ENCODE results near the gene GALNTL6.

Gene GALNTL6

DNA sequence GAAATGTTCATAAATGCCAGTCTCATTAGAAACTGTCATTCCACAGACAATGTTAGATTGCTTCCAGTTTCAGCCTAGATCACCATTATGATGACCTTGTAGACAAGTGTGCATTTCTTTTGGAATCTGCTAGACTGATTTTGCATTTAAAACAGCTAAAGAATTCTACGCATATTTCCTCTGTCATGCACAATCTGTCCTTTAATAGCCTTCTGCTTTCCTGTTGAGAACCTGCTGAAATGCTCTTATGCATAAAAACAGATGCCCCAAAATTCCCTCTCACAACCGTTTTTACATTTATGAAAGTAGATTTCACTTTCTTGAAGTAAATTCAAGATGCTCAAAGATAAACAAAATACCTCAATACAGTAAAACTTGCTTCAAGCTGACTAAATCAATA, 673.3 kb downstream of the GALNTL6 start:
- H3K36me3 Mint-ChIP-seq = no peaks in the 10 kb centered on the region
- no peak overlapping the region for H3K27ac Mint-ChIP-seq
- no peaks in the 10 kb centered on the region for H3K27me3 Mint-ChIP-seq
- H3K9me3 Mint-ChIP-seq (ENCODE audit: low read depth) = no peaks in the 10 kb centered on the region
- no peak overlapping the region for H3K4me3 Mint-ChIP-seq
- no peaks in the 10 kb centered on the region for H3K4me1 Mint-ChIP-seq (ENCODE audit: low read depth)

DNA sequence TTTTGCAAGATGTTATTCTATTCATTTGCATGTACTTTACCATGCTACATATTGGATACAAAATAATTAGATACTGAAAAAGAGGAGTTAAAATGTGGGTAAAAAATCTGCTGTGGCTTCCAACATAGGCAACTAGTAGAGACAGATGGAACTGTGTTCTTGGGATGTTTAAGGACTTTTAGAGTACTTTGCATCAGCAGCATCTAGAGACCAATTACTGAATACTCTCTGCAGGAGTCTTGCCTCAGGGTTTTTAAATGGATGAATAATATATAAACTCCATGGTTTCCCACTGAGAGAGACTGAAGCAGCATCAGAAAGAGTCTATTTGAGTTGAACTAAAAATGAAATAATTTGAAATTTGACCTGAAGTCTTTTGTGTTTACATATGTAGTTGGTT, 676.7 kb downstream of the GALNTL6 start:
- Mint-ChIP-seq H3K27me3 (no peaks in the 10 kb centered on the region), H3K27ac (no peak overlapping the region), H3K4me1 (ENCODE audit: low read depth) (no peaks in the 10 kb centered on the region), H3K36me3 (no peaks in the 10 kb centered on the region), H3K4me3 (no peak overlapping the region), H3K9me3 (ENCODE audit: low read depth) (no peaks in the 10 kb centered on the region)

DNA sequence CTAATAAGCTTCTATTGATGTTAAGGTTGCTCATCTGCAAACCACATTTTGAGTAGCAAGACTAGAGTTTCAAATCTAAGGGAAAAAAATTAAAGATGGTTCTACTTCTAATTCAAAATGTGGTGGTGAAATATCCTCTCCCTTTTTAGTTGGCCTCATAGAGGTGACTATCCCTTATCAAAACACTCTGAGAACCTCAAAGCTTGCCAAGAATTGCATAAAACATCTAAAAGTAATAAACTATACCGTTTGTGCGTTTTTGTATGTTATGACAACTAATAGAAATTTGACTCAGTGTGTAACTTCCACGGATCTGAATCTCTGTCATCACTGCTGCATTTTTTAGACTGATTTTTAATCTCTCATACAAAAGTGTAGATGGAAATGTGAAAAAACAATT, 682.6 kb downstream of the GALNTL6 start:
- Mint-ChIP-seq H3K9me3 (ENCODE audit: low read depth) (no peaks in the 10 kb centered on the region), H3K4me1 (ENCODE audit: low read depth) (no peaks in the 10 kb centered on the region), H3K36me3 (no peaks in the 10 kb centered on the region), H3K4me3 (no peak overlapping the region), H3K27me3 (no peaks in the 10 kb centered on the region), H3K27ac (no peak overlapping the region)

DNA sequence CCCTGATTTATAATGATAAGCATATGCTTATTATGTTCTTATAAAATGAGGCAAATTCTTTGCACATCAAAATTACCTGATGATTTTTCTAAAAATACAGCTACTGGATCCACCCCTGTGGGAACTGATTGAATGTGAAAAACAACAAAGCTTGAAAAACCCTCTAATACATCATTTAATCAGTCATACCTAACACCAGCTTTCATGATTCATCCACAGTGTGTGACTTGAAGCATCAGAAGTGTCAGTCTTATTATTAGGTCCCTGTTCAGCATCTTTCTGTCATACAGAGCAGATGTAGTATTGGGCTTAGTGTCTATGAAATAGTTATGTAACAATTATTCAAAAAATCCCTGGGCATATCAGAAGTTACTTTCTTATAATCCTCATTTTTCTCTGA, 684.1 kb downstream of the GALNTL6 start:
- Mint-ChIP-seq H3K27me3 (no peaks in the 10 kb centered on the region), H3K4me3 (no peak overlapping the region), H3K27ac (no peak overlapping the region), H3K9me3 (ENCODE audit: low read depth) (no peaks in the 10 kb centered on the region), H3K4me1 (ENCODE audit: low read depth) (no peaks in the 10 kb centered on the region), H3K36me3 (no peaks in the 10 kb centered on the region)

DNA sequence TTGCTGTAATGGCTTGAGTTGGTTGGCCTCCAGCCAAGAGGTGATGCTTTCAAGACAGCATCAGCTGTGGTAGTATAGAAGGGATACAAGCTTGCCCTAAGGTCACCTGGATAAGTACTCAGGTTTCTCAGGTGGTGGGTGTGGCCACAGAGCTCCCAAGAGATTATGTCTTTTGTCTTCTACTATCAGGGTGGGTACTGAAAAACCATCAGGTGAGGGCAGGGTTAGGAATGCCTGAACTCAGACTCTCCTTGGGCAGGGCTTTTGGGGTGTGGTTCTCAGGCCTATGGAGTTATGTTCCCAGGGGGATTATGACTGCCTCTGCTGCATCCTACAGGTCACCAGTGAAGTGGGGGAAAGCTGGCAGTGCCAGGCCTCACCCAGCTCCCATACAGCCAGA, 700.8 kb downstream of the GALNTL6 start:
- no peaks in the 10 kb centered on the region for H3K36me3 Mint-ChIP-seq
- no peaks in the 10 kb centered on the region for H3K9me3 Mint-ChIP-seq (ENCODE audit: low read depth)
- no peak overlapping the region for H3K27ac Mint-ChIP-seq
- no peak overlapping the region for H3K4me3 Mint-ChIP-seq
- H3K4me1 Mint-ChIP-seq (ENCODE audit: low read depth) = no peaks in the 10 kb centered on the region
- no peaks in the 10 kb centered on the region for H3K27me3 Mint-ChIP-seq

DNA sequence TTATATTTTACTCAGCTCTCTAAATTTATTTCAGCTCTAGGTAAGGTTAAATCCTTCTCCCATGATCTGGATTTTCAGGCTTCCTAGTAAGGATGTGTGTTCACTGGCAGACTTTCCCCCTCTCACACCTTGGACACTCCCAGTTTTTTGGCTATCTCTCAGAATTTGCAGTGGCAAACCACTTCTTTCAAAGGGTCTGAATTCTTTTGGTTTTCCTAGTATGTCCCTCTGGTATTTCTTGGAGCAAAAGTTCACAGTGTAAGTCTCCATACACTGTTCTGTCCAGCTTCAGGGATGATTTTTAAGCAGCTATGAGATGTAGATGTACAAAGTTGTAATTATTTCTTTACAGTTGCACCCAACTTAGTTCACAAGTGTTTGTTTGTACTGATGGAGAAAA, 701.6 kb downstream of the GALNTL6 start:
- H3K36me3 Mint-ChIP-seq = no peaks in the 10 kb centered on the region
- no peaks in the 10 kb centered on the region for H3K27me3 Mint-ChIP-seq
- H3K9me3 Mint-ChIP-seq (ENCODE audit: low read depth) = no peaks in the 10 kb centered on the region
- H3K4me1 Mint-ChIP-seq (ENCODE audit: low read depth) = no peaks in the 10 kb centered on the region
- no peak overlapping the region for H3K4me3 Mint-ChIP-seq
- H3K27ac Mint-ChIP-seq = no peak overlapping the region

DNA sequence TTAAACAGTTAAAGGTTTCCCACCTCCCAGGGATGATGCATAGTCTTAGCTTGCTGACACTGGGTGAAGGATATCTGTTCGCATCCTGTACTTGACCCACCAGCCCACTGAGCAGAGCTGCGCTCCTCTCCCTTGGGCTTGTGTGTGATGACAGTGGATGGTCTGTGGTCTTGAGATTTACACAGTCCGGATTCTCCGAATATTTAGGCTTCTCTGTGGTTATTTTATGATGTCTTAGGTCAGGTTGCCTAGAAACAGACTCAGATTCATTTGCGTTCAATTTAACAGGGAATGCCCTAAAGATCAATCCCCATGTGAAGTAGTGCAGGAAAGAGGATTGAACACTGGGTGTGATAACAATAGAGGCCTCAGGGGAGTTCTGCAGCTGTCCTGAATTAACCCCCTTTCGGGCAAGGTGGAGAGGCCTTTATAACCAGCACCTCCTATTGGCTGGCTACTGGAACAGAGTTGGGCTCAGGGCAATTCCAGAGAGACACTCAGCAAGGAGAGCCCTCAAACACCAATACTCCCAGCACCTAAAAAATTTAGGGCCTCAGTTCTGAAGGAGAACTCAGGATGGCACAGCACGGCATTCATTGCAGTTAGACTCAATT, 702.2 kb downstream of the GALNTL6 start:
- Mint-ChIP-seq H3K27me3 (no peaks in the 10 kb centered on the region), H3K36me3 (no peaks in the 10 kb centered on the region), H3K27ac (no peak overlapping the region), H3K4me3 (no peak overlapping the region), H3K9me3 (ENCODE audit: low read depth) (no peaks in the 10 kb centered on the region), H3K4me1 (ENCODE audit: low read depth) (no peaks in the 10 kb centered on the region)

DNA sequence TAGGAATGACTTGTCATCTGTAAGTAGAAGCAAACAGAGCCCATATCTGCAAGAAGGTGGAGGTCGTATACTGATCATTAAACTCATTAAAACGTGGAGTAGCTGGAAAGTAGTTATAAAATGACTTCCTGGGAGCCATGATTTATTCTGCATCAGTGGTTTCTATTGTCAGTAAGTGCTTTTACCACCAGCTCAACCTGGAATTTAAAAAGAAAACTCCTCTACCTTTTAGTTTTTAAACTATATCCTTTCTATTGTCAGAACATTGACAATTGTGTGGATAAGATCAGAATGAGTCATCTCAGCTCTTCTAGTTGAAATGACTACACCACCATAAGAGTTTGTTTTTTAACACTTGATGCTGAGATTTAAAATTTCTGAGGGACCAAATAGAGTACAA, 704.2 kb downstream of the GALNTL6 start:
- Mint-ChIP-seq H3K27me3 (no peaks in the 10 kb centered on the region), H3K4me1 (ENCODE audit: low read depth) (no peaks in the 10 kb centered on the region), H3K4me3 (no peak overlapping the region), H3K27ac (no peak overlapping the region), H3K36me3 (no peaks in the 10 kb centered on the region), H3K9me3 (ENCODE audit: low read depth) (no peaks in the 10 kb centered on the region)

DNA sequence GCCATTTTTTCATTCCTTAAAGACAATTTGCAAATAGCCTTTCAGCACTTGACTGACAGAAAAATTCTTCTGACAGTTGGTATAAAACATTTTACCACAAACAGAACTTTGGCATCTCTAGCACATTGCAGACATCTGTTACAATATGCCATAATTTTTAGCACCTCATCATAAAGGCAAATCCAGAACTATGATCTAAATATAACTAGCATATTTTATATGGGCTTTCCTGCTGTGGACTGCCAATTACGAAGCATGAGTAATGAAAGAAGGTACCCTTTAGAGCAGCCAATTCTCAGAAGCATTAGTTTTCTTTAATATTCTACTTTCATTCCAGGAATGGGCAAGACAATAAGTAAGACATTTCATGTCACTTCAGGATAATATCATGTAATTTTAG, 708.0 kb downstream of the GALNTL6 start:
- Mint-ChIP-seq H3K9me3 (ENCODE audit: low read depth) (peaks cover 3% of the 10 kb centered on the region), H3K4me1 (ENCODE audit: low read depth) (no peaks in the 10 kb centered on the region), H3K27me3 (no peaks in the 10 kb centered on the region), H3K27ac (no peak overlapping the region), H3K36me3 (no peaks in the 10 kb centered on the region), H3K4me3 (no peak overlapping the region)

DNA sequence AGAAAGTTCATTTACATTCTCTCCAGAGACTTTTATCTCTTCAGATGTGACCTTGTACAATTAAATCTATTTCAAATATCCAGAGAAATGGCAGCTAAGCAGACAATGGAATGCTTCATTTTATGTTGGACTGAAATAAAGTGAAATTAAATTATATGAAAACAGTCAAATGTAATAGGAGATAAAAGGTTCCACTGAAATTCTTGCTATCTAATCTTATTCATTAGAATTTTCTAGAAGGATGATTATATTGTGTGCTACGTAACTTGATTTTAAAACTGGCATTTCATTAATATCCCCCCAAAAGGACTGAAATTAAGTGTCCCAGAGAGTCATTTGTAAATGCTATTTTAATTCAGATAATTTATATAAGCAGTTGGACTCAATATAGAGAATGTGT, 708.5 kb downstream of the GALNTL6 start:
- no peaks in the 10 kb centered on the region for H3K4me1 Mint-ChIP-seq (ENCODE audit: low read depth)

DNA sequence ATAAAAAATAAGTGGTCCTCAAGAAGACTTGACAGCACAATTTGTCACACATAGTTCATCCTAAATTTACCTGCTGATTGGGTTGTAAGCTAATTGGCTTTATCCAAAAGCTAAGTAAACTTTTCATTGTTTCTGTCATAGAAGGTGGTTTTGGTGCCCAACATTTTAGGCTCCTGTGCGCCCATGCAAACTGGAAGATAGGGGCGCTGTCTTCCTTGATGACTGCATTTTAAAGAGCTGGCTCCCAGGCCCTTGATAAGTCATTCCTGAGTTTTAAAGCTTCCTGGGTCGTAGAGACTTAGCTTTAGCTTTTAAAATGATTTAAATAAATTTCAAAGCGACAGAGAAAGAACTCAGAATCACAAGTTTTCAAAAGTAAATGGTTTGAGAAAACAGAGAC, 730.0 kb downstream of the GALNTL6 start:
- Mint-ChIP-seq H3K9me3 (ENCODE audit: low read depth) (peaks cover 5% of the 10 kb centered on the region), H3K27me3 (no peaks in the 10 kb centered on the region), H3K4me3 (no peak overlapping the region), H3K4me1 (ENCODE audit: low read depth) (no peaks in the 10 kb centered on the region), H3K27ac (no peak overlapping the region), H3K36me3 (no peaks in the 10 kb centered on the region)

More for the DNA sequence above, 708.5 kb downstream of the GALNTL6 start:
- Mint-ChIP-seq H3K27ac (no peak overlapping the region), H3K27me3 (no peaks in the 10 kb centered on the region), H3K4me3 (no peak overlapping the region), H3K36me3 (no peaks in the 10 kb centered on the region), H3K9me3 (ENCODE audit: low read depth) (peaks cover 3% of the 10 kb centered on the region)

DNA sequence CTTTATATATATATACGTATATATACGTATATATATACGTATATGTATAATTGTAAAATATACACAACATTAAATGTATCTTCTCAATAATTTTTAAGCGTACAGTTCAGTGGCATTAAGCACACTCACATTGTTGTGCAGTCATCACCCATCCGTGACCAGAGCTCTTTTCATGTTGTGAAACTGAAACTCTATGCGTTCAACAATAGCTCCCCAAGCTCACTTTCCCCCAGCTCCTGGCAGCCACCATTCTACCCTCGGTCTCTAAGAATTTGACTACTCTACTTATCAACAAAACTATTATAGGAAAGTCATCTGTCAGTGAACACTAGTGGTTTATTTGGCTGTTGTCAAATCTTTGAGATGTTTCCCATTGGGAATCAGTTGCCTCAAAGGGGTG, 733.6 kb downstream of the GALNTL6 start:
- Mint-ChIP-seq H3K4me3 (no peak overlapping the region), H3K4me1 (ENCODE audit: low read depth) (no peaks in the 10 kb centered on the region), H3K27ac (no peak overlapping the region), H3K27me3 (no peaks in the 10 kb centered on the region), H3K36me3 (no peaks in the 10 kb centered on the region), H3K9me3 (ENCODE audit: low read depth) (no peaks in the 10 kb centered on the region)

DNA sequence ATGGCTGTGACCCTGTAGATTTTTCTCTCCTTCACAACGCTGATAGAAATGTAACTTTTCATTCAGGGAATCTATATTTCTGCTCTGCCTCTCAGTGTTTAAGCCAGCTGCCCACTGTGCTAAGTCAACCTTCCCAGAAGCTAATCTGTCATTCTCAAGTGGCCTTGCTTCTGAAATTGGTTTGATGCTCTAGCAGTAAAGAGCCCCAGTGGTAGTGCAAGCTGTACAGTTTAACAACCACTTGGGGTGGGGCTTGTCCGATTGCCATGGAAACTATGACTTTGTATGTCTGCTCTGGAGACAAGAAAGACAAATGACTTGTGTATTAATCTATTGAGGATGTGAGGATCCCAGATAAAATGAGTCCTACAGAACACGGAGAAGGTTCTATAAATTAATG, 734.5 kb downstream of the GALNTL6 start:
- no peak overlapping the region for H3K27ac Mint-ChIP-seq
- no peaks in the 10 kb centered on the region for H3K27me3 Mint-ChIP-seq
- H3K4me1 Mint-ChIP-seq (ENCODE audit: low read depth) = no peaks in the 10 kb centered on the region
- H3K36me3 Mint-ChIP-seq = no peaks in the 10 kb centered on the region
- no peaks in the 10 kb centered on the region for H3K9me3 Mint-ChIP-seq (ENCODE audit: low read depth)
- H3K4me3 Mint-ChIP-seq = no peak overlapping the region

DNA sequence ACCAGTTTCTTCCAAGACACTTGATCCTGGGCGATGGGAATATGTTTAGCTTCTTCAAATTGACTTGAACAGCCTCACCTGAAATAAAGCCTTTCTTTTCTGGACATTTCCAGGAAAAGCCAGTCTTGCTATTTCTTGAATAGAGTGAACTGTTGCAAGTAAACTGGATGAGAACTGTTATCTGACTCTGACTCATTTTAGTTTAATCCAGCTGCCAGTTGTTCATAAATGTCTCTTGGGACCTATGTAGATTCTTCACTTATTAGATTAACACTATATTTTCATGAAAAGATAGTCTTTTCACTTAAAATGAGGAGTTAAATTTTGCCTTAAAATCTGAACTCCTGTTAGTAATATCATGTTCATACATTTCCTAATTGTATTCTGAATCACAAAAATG, 740.0 kb downstream of the GALNTL6 start:
- Mint-ChIP-seq H3K27me3 (no peaks in the 10 kb centered on the region), H3K36me3 (no peaks in the 10 kb centered on the region), H3K27ac (no peak overlapping the region), H3K4me3 (no peak overlapping the region), H3K4me1 (ENCODE audit: low read depth) (no peaks in the 10 kb centered on the region), H3K9me3 (ENCODE audit: low read depth) (no peaks in the 10 kb centered on the region)

DNA sequence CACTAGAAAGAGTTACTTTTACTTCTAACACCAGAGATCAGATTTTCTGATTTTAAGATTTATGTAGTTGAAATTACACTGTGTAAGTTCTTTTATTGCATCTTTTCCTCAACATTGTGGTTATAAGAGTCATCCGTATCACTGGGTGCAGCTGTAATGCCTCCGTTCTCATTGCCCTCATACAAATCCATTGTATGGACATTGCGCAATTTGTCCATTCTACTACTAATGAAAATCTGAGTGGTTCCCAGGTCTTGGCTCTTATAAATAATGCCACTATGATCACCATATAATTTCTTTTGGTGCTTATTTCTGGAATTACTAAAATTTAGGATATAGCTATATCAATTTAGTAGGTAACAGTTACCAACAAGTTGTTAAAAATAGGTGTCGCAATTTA, 741.4 kb downstream of the GALNTL6 start:
- Mint-ChIP-seq H3K4me3 (no peak overlapping the region), H3K36me3 (no peaks in the 10 kb centered on the region), H3K27ac (no peak overlapping the region), H3K27me3 (no peaks in the 10 kb centered on the region), H3K4me1 (ENCODE audit: low read depth) (no peaks in the 10 kb centered on the region), H3K9me3 (ENCODE audit: low read depth) (no peaks in the 10 kb centered on the region)

DNA sequence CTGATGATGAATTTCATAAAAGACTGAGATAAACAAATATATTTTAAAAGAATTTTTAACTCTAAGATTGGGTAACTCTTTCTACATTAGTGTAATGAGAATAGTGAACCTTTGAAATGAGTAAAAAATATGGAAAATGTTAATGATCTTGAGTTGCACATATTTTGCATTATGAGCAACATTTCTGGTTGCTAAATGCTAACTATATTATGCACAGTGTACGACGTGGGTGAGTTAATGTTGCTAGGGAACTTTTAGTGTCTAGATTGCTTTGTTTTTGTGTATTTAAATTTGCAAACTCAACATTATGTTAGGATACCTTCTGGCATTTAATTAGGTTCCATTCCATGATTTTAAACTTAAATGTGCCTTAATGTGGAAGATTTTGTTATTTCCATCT, 742.5 kb downstream of the GALNTL6 start:
- Mint-ChIP-seq H3K4me3 (no peak overlapping the region), H3K36me3 (no peaks in the 10 kb centered on the region), H3K27ac (no peak overlapping the region), H3K4me1 (ENCODE audit: low read depth) (no peaks in the 10 kb centered on the region), H3K9me3 (ENCODE audit: low read depth) (no peaks in the 10 kb centered on the region), H3K27me3 (no peaks in the 10 kb centered on the region)
